ENCODE results near the gene TYW1B.
A peak's percentile ranks its signal among the peaks of the same experiment; 100 is the strongest.
"Not testable (repeated sequence)": the region's sequence is repeated elsewhere in the genome, so short reads cannot be mapped to it uniquely, and the experiment has no call there.

The TYW1B gene

GRCh38 chr7:72790698-72791060 lies 37.3 kb downstream of the TYW1B start:
- H3K9ac ChIP-seq (ENCODE audit: low read length); DNase-seq; H2AK5ac ChIP-seq (ENCODE audit: low read length, severe bottlenecking); H2BK12ac ChIP-seq (ENCODE audit: low read length in 2 of 2); H3K4me2 ChIP-seq (ENCODE audit: low read length, poor library complexity, severe bottlenecking); H3K36me3 ChIP-seq (ENCODE audit: control insufficient read depth in 1 of 2, insufficient read depth in 2 of 2, low read depth in 1 of 2, low read length in 2 of 2); H2BK120ac ChIP-seq (ENCODE audit: low read depth, low read length); H3K4me1 ChIP-seq (ENCODE audit: control insufficient read depth, insufficient read depth, low read depth, low read length); H3K27ac ChIP-seq (ENCODE audit: low read length, poor library complexity, severe bottlenecking); H4K8ac ChIP-seq (ENCODE audit: low read length); H3K4me3 ChIP-seq (ENCODE audit: insufficient read depth in 1 of 2, low read depth in 1 of 2, low read length in 2 of 2); H3K18ac ChIP-seq (ENCODE audit: low read depth in 1 of 2, low read length in 2 of 2); H3K14ac ChIP-seq (ENCODE audit: low read length in 2 of 2); H2BK5ac ChIP-seq (ENCODE audit: low read depth, low read length, poor library complexity, severe bottlenecking); H3K23ac ChIP-seq (ENCODE audit: low read length in 2 of 2); H4K91ac ChIP-seq (ENCODE audit: low read length); H3K79me1 ChIP-seq (replicated peaks; ENCODE audit: low read length, poor library complexity, severe bottlenecking); H3K27me3 ChIP-seq (ENCODE audit: control insufficient read depth in 1 of 2, insufficient read depth in 1 of 2, low read length in 2 of 2); H2BK15ac ChIP-seq (ENCODE audit: low read depth, poor library complexity, severe bottlenecking); H3K9me3 ChIP-seq (ENCODE audit: control insufficient read depth, low read length); H3K4ac ChIP-seq (ENCODE audit: low read depth in 1 of 2, low read length in 2 of 2); H2AFZ ChIP-seq (ENCODE audit: low read depth, low read length): not testable (repeated sequence)
- 100% methylated on average over 1 of the region's 3 CpGs for WGBS

- not testable (repeated sequence) for H4K8ac ChIP-seq (ENCODE audit: low read length); H3K4me1 ChIP-seq (ENCODE audit: control insufficient read depth, insufficient read depth, low read depth, low read length); H3K79me1 ChIP-seq (replicated peaks; ENCODE audit: low read length, poor library complexity, severe bottlenecking); H3K23ac ChIP-seq (ENCODE audit: low read length in 2 of 2); H3K14ac ChIP-seq (ENCODE audit: low read length in 2 of 2); DNase-seq; H3K4me2 ChIP-seq (ENCODE audit: low read length, poor library complexity, severe bottlenecking); H3K9me3 ChIP-seq (ENCODE audit: control insufficient read depth, low read length); H2BK15ac ChIP-seq (ENCODE audit: low read depth, poor library complexity, severe bottlenecking); H3K9ac ChIP-seq (ENCODE audit: low read length); H3K36me3 ChIP-seq (ENCODE audit: control insufficient read depth in 1 of 2, insufficient read depth in 2 of 2, low read depth in 1 of 2, low read length in 2 of 2); H2BK12ac ChIP-seq (ENCODE audit: low read length in 2 of 2); H2BK5ac ChIP-seq (ENCODE audit: low read depth, low read length, poor library complexity, severe bottlenecking); H3K18ac ChIP-seq (ENCODE audit: low read depth in 1 of 2, low read length in 2 of 2); H2AFZ ChIP-seq (ENCODE audit: low read depth, low read length); H3K27me3 ChIP-seq (ENCODE audit: control insufficient read depth in 1 of 2, insufficient read depth in 1 of 2, low read length in 2 of 2); H3K27ac ChIP-seq (ENCODE audit: low read length, poor library complexity, severe bottlenecking); H4K91ac ChIP-seq (ENCODE audit: low read length); H2BK120ac ChIP-seq (ENCODE audit: low read depth, low read length); H3K4ac ChIP-seq (ENCODE audit: low read depth in 1 of 2, low read length in 2 of 2); H2AK5ac ChIP-seq (ENCODE audit: low read length, severe bottlenecking); H3K4me3 ChIP-seq (ENCODE audit: insufficient read depth in 1 of 2, low read depth in 1 of 2, low read length in 2 of 2)
- 98% methylated on average over 6 of the region's 6 CpGs for WGBS
Observed at GRCh38 chr7:72790048-72790697, 37.8 kb downstream of the TYW1B start.

GRCh38 chr7:72785166-72785955 lies 42.6 kb downstream of the TYW1B start:
- Histone ChIP-seq H2AFZ (ENCODE audit: low read depth, low read length) (no peak overlapping the region), H2BK5ac (ENCODE audit: low read depth, low read length, poor library complexity, severe bottlenecking) (no peak overlapping the region), H3K27ac (ENCODE audit: low read length, poor library complexity, severe bottlenecking) (no peak overlapping the region), H2BK12ac (ENCODE audit: low read length in 2 of 2) (peak overlapping the region in 1 of 2 experiments; percentile 21), H2BK120ac (ENCODE audit: low read depth, low read length) (no peak overlapping the region), H3K14ac (ENCODE audit: low read length in 2 of 2) (no peak overlapping the region), H3K79me1 (replicated peaks; ENCODE audit: low read length, poor library complexity, severe bottlenecking) (no peaks in the 10 kb centered on the region), H3K4me2 (ENCODE audit: low read length, poor library complexity, severe bottlenecking) (no peak overlapping the region), H2BK15ac (ENCODE audit: low read depth, poor library complexity, severe bottlenecking) (no peak overlapping the region), H3K18ac (ENCODE audit: low read depth in 1 of 2, low read length in 2 of 2) (no peak overlapping the region), H3K4ac (ENCODE audit: low read depth in 1 of 2, low read length in 2 of 2) (no peak overlapping the region), H2AK5ac (ENCODE audit: low read length, severe bottlenecking) (no peak overlapping the region), H3K23ac (ENCODE audit: low read length in 2 of 2) (no peak overlapping the region), H3K27me3 (ENCODE audit: control insufficient read depth in 1 of 2, insufficient read depth in 1 of 2, low read length in 2 of 2) (no peaks in the 10 kb centered on the region), H3K9ac (ENCODE audit: low read length) (no peak overlapping the region), H3K36me3 (ENCODE audit: control insufficient read depth in 1 of 2, insufficient read depth in 2 of 2, low read depth in 1 of 2, low read length in 2 of 2) (no peaks in the 10 kb centered on the region), H3K9me3 (ENCODE audit: control insufficient read depth, low read length) (no peaks in the 10 kb centered on the region), H4K91ac (ENCODE audit: low read length) (no peak overlapping the region), H3K4me3 (ENCODE audit: insufficient read depth in 1 of 2, low read depth in 1 of 2, low read length in 2 of 2) (no peak overlapping the region), H4K8ac (ENCODE audit: low read length) (no peak overlapping the region), H3K4me1 (ENCODE audit: control insufficient read depth, insufficient read depth, low read depth, low read length) (no peaks in the 10 kb centered on the region)
- DNase-seq = peak; percentile 27
- 76% methylated on average over 6 of the region's 8 CpGs for WGBS

- DNase-seq = peak; percentile 81
- H3K4me1 ChIP-seq (ENCODE audit: control insufficient read depth, insufficient read depth, low read depth, low read length); H3K36me3 ChIP-seq (ENCODE audit: control insufficient read depth in 1 of 2, insufficient read depth in 2 of 2, low read depth in 1 of 2, low read length in 2 of 2); H2AK5ac ChIP-seq (ENCODE audit: low read length, severe bottlenecking); H3K4me3 ChIP-seq (ENCODE audit: insufficient read depth in 1 of 2, low read depth in 1 of 2, low read length in 2 of 2); H3K27me3 ChIP-seq (ENCODE audit: control insufficient read depth in 1 of 2, insufficient read depth in 1 of 2, low read length in 2 of 2); H3K9me3 ChIP-seq (ENCODE audit: control insufficient read depth, low read length); H2BK15ac ChIP-seq (ENCODE audit: low read depth, poor library complexity, severe bottlenecking); H4K8ac ChIP-seq (ENCODE audit: low read length); H3K9ac ChIP-seq (ENCODE audit: low read length); H3K23ac ChIP-seq (ENCODE audit: low read length in 2 of 2); H3K4ac ChIP-seq (ENCODE audit: low read depth in 1 of 2, low read length in 2 of 2); H3K4me2 ChIP-seq (ENCODE audit: low read length, poor library complexity, severe bottlenecking); H3K14ac ChIP-seq (ENCODE audit: low read length in 2 of 2); H3K27ac ChIP-seq (ENCODE audit: low read length, poor library complexity, severe bottlenecking); H4K91ac ChIP-seq (ENCODE audit: low read length); H2AFZ ChIP-seq (ENCODE audit: low read depth, low read length); H2BK5ac ChIP-seq (ENCODE audit: low read depth, low read length, poor library complexity, severe bottlenecking); H3K18ac ChIP-seq (ENCODE audit: low read depth in 1 of 2, low read length in 2 of 2); H2BK12ac ChIP-seq (ENCODE audit: low read length in 2 of 2); H3K79me1 ChIP-seq (replicated peaks; ENCODE audit: low read length, poor library complexity, severe bottlenecking): not testable (repeated sequence)
- 40% methylated on average over 2 of the region's 4 CpGs for WGBS
- H2BK120ac ChIP-seq (ENCODE audit: low read depth, low read length) = peak overlapping the region; percentile 49
Observed at GRCh38 chr7:72783601-72784370, 44.2 kb downstream of the TYW1B start.
